GM04503 (cell line): ENCODE data around the gene LYZL6.

ENCODE experiments used
- DNase-seq: peaks from one replicate; pipeline ENCODE4 v3.0.0-alpha.2; 2012; ENCODE audit warnings: low read depth

The LYZL6 gene, protein sequence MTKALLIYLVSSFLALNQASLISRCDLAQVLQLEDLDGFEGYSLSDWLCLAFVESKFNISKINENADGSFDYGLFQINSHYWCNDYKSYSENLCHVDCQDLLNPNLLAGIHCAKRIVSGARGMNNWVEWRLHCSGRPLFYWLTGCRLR

DNA sequence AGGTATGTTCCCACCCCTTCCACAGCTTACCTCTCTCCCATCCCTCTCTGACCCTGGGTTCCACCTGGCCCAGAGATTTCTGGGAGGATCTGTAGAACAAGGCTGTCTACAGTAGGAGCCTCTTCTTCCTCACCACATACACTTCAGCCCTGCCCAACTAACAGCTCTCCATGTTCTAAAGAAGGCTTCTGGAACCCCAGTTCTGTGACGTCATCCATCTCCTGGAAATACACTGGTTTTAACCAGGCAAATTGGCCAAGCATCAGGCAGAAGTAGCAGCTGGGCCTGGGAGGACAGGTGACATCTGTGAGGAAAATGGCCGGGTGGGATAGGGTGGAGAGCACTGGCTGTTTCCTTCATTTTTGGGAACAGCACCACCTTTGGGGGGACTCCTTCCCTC lies at the start of gene LYZL6:
TSS of gene LYZL6 (minus strand) at position 177 of the 400 bp plus-strand sequence. CDS start 4,357 bp downstream, outside the sequence.
- DNase-seq, result no peak

DNA sequence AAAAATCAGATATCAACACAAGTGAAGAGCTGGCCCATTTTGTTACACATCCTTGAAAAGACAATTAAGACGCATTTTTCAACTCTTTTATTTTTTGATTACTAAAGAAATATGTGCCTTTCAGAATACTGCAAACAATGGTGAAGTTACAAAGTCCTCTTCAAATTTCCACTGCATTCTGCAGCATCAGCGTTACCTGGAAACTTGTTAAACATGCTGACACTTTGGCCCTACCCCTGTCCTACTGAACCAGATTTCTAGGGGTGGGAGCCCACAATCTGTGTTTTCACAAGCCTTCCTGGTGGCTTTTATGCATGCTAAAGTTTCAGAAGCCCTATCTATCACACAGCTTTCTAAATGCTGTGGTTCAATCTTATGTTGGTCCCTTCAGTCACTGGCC lies 47.6 kb upstream of the LYZL6 start:
- no peak for DNase-seq

DNA sequence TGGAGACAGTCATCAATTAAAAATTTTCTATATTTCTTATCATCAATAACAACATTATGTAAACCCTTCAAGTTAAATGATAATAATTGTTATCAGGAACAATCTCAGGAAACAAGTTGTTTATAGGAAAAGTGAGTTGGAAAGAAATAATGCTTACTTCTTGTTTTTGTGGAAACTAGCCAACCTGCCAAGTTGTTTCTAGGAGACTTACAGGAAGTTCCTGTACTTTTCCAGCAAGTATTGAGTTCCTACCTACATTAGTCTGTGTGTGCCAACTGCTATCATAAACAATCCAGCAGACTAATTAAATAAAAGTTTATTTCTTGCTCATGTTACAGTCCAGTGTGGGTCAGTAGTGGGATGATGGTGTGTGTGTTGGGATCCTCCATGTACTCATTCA lies 44.7 kb upstream of the LYZL6 start:
- DNase-seq, result no peak

DNA sequence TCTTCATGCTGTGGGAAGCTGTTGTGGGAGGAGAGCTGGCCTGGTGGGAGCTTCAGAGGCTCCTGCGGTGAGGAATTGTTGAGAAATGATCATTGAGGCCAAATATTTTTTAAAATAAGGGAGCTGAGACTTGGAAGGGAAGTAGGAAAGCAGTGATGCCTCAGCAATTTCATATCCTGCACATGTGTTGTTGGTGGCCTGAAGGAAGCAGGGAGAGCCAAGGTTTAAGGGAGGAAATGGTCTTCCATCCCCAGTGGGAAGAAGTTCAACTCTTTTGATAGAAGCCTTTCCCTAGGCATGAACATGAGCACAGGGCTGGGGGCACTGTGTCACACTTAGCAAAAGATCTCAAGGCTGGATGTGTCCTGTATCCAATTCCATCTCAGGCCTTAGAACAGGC lies 43.1 kb upstream of the LYZL6 start, which contains the start of gene CCL14:
TSS of gene CCL14 (minus strand) at position 87 of the 400 bp plus-strand sequence. CDS start at position 7, 80 bp downstream.
- no peak for DNase-seq

DNA sequence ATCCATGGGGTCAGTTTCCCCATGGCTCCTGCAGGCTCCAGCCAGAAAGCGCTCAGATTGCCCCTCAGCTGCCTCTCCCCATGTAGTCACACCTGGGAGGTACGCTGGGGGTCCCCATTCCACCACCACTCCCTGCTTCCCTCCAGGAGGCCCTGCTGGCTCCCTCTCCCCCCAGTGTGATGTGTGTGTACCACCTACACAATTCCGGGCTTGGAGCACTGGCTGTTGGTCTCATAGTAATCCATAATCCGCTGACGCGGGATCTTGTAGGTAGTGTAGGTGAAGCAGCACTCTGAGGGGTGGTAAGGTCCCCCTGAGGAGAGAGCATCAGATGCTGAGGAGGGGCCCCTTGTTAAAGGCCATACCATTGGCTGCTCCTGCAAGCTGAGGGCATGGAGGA lies 40.6 kb upstream of the LYZL6 start:
- no peak for DNase-seq

DNA sequence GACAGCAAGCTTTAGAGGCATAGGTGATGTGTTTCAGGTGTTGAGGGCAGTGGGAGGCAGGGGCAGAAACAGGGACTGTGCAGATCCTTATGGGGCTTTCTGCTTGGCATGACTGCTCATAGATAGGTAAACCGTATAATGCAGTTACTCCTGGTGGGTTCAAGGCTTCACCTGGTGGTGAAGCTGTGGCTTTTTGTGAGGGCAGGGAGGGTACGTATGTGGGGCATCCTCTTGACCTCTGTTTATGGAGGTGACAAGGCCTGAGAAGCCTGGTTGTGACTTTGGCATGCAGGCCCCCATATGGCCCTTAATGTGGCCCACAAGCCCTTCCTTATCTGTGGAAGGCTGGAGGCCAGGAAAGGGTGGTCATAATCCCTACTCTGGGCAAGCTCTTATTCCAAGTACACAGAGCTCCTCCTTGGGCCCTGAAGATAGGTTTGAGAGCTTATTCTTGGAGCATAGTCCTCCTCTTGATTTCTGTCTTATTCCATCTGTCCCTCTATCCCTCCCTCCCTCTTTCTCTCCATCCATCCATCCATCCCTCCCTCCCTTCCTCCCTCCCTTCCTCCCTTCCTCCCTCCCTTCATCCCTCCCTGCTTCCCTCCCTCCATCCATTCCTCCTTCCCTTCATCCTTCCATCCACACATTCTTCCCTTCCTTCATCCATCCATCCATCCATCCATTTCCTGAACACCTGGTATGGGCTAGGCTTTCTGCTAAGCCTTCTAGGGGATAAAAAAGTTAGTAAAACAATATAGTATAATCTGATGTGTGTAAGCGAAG lies 39.1 kb upstream of the LYZL6 start:
- DNase-seq, result no peak

DNA sequence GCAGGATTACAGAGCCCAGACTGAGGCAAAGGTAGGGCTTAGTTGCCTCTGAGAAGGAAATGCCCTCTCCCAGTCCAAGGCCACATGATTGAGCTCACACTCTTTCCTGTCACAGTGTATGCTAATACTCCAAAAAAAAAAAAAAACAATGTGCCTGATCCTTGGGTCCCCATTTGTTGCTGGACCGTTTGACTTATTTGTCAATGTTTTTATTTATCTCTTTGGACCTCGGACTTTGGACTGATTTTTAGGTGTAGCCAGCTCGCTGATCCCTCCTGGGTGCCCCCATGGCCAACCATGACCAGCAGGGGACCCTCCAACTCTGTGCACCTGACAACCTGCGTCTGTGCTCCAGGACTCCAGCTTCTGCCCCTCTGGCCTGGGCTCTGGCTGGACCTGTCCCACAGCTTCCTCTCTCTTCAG lies 38.4 kb upstream of the LYZL6 start:
- no peak for DNase-seq

DNA sequence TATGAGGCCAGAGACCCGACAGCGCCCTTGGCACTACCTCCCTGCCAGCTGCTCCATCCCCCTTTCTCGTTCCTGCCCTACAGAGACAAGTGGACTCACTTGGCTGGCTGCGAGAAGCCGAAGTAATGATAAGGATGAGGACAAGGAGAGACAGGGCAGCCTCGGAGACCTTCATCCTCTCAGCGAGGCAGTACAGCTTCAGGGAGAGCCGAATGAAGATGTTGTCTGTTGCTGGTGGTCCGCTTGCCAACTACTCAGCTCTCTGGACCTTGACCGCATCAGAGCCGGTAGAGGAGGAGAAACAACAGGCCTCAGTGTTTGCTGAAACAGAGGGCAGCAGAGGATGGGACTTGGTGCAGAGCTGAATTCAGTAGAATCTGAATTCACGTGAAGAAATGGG lies 37.7 kb upstream of the LYZL6 start, which contains the start of gene CCL16:
TSS of gene CCL16 (minus strand) at position 252 of the 400 bp plus-strand sequence. CDS start at position 175, 77 bp downstream.
- DNase-seq, result no peak

DNA sequence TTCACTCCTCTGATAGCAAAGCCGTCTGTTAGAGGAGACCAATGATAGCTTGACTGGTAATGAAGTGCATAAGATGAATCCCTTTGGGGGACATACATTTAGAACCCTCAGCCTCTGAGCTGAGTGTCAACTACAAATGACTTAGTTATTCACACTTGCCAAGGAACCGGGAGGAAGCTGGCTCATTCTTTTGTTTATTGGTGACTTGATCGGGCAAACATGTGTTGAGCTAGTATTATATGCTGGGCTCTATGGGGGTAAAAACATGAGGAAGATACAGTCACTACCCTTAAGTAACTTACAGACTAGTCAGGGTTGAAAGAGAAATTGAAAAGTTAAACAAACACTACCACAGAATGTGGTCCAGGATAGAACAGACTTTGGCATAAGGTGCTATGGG lies 34.8 kb upstream of the LYZL6 start:
- DNase-seq, result no peak

DNA sequence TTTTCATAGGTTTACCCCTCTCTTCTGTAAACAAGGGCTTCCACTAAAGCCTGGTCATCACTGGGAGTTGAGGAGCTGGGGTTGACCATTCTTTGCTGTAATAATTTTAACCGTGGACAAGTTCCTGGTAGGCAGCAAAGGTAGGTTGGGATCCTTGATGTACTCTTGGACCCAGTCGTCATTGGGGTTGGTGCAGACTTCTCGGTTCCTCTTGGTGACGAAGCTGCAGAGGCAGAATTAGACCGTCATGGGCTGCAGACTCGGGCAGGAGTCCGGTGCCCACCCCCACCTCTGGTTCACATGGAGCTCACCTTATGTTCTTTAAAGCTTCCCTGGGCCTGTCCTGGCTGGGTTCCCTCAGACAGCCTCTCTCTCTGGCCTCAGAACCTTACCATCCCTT lies 34.0 kb upstream of the LYZL6 start:
- no peak for DNase-seq

DNA sequence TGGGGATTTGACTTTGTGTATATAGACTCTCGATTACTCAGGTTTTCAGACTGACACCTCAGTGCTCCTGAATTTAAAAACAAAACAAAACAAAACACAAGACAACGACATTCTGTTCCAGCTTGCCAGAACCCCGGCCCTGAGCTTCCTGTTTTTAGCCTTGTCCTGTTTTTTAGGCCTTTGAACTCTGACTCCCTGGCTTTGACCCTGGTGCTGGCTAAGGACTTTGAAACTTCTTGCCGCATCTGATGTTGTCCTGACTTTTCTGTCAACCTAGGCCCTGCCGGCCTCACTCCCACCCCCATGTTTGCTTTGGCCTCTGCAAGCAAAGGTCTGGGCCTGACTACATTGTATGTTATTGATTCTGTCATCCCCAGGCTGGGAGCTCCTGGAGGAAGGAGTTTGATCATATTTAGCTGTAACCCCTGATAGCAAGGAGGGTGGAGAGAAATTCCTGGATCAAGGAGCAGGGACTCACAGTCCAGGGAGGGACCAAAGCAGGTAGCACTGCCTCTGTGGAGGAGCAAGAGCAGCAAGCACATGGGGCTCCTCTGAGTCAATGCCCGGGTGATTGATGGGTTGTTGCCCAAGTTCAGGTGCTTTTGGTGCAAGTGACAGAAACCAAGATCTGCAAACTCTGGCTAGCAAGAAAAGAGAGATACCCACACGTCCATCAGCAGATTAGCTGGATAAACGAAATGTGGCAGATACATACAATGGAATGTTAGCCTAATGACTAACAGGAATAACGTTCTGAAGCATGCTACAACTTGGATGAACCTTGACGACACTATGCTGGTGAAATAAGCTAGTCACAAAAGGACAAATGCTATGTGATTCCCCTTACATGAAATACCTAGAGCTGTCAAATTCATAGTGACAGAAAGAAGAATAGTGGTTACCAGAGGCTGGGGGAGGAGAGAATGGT lies 30.1 kb upstream of the LYZL6 start:
- DNase-seq, result peak; percentile 3

DNA sequence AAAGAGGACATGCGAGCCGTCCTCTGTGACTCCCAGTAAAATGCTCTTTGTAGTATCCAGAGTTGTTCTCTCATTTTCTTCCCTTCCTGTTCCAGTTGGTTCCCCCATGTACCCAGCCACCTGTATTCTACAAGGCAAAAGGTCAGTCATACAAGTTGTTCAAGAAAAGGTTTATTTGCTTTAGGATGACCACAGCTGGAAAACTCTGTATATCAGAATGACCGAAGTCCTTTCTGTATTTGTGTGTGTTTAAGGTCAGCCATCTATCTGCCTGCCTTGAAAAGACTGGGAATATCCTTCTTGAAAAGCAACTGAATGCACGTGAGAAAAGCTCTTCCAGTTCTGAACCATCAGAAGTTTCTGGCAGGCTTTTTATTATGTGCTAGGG lies 29.4 kb upstream of the LYZL6 start:
- DNase-seq, result no peak

DNA sequence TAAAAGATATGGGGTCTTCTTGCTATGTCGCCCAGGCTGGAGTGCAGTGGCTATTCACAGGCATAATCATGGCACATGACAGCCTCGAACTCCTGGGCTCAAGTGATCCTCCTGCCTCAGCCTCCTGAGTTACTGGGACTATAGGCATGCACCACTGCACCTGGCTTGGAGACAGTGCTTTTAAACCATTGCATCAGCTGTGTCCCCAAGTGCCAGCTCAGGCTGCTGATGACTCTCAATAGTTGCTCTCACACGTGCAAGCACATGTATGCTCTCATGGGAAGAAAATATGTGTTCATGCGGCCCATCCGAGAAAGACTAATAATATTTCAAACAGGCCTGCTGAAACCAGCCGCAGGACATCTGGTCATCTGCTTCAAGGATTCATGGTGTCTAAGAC lies 29.0 kb upstream of the LYZL6 start:
- no peak for DNase-seq

DNA sequence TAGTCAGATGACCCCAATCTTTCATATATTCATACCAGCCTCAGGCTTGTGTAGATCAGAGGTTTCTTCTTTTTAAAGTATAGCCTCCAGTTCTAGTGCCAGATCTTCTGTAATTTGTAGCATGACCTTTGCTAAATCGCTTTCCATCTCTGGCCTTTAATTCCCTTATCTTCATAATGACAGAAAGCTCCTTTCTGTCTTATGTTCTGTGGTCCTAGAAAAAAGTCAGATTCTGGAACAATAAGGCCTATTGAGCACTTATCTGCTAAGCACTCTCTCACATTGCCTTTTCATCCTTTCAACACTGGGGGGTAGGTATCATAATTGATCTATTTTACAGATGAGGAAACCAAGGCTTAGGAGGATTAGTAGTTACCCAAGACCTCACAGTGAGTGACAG lies 28.6 kb upstream of the LYZL6 start:
- no peak for DNase-seq

DNA sequence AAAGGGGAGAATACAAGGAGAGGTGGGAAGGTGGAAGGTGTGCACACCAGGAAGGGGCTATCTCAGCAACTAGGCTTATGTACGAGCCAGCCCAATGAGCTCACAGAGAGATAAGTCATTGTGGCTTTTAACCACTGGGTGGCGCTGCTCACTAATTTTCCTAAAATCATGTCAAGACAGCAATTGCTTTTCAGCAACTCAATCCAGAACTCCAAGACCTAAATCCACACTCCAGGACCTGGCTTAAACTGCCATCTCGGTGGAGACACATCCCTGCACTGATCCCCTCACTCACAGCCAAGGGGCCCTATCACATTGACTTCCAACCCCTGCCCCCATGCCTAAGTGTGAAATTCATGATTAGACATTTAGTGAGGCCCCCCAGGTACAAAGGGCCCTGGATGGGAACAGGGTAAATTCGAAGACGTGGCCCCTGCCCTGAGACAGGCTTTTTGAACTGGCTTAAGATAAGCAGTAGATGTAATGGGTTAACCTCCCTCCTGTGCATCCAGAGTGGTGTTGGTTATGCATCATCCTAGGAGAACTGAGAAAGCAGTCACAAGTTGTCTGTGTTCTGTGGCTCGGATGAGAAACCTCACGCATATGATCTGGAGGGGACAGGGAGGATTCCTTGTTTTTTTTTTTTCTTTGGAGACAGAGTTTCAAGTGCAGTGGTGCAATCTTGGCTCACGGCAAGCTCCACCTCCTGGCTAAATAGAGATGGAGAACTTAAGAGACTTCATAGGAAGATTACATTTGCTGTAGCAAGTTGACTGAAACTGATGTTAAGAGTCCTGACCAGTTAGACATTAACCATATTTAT lies 26.3 kb upstream of the LYZL6 start:
- peak; percentile 4 for DNase-seq

DNA sequence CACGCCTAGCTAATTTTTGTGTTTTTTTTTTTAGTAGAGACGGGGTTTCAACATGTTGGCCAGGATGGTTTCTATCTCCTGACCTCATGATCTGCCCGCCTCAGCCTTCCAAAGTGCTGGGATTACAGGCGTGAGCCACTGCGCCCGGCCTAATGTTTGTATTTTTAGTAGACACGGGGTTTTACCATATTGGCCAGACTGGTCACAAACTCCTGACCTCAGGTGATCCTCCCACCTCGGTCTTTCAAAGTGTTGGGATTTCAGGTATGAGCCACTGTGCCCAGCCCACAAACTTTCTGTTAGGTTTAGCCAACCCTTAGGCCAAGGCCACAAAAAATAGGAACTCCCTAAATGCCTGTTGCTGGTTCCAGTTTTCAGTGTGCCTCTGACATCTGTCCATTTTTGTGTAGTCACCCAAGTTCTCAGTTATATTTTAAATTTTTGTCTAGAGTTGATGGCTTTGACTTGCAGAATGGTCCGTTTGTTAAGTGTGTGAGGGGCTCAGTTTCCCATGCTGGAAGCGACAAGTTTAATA lies 25.1 kb upstream of the LYZL6 start:
- no peak for DNase-seq

DNA sequence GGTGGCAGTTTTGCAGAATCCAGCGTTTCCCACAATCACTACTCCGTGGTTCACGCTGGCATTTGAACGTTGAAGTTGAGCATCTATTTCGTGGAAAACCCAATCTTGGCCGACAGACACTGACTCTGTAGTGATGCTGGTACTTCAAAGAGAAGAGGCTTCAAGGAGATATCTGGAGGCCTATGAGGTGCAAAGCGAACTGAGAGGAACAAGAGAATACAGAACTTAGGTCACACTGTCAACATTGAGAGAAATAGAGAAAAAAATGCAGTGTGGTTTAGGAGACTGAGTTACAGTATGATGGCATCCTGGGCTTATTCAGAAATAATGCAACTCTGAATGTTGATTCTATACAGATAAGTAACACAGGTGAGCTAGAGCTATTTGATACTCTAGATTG lies 21.8 kb upstream of the LYZL6 start:
- DNase-seq, result no peak

DNA sequence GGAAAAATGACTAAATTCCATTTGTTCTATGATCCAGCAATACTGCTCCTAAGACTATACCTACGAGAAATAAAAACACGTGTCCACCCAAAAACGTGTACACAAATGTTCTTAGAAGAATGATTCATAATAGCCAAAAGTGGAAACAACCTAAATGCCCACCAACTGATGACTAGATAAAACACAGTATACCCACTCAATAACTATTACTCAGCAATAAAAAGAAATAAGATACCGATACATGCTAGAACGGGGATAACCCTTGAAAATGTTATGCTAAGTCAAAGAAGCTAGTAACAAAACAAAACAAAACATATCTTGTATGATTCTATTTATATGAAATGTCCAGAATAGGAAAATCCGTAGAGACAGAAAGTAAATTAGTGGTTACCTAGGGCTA lies 20.1 kb upstream of the LYZL6 start:
- no peak for DNase-seq

DNA sequence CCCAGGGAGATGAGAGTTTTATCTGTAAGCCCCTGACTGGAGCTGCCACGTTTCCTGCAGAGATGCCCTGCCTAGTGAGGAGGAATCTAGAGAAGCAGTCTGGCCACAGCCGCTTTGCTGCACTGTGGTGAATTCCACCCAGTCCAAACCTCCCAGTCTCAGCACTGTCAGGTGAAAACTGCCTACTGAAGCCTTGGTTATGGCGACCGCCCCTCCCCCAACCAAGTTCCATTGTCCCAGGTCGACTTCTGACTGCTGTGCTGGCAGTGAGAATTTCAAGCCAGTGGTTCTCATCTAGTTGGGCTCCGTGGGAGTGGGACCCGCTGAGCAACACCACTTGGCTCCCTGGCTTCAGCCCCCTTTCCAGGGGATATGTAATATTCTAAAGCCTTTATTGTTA lies 10.2 kb upstream of the LYZL6 start:
- no peak for DNase-seq

DNA sequence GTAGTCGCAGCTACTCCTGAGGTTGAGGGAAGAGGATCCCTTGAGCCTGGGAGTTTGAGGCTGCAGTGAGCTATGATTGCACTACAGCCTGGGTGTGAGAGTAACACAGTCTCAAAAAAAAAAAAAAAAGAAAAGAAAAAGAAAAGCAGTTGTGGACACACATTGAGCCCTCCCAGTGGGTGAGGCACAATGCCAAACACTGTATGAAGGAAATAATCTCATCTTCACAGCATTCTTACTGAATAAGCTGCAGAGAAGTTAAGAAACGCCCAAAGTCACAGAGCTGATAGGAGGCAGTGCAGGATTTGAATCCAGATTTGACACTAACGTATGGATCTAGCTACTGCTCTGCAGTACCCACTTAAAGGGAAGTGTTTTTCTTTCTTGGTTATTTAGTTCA lies 5.9 kb upstream of the LYZL6 start:
- DNase-seq, result no peak

DNA sequence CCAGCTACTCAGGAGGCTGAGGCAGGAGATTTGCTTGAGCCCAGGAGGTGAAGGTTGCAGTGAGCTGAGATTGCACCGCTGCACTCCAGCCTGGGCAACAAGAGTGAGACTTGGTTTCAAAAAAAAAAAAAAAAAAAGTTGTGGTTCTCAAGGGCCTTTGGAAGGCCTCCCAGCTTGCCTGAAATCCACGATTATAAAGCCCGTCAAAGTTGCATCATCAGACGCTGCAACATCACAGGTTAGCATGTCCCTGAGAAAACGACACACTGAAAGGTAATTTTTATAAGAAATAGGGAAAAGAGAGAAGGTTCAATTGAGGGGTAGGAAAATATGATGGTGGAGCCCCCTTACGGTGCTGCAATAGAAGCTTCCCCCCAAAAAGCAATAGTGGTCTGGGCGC lies 4.6 kb upstream of the LYZL6 start:
- no peak for DNase-seq
